Stimulated activated CD4-positive, alpha-beta T cell treated with anti-CD3 and anti-CD28 coated beads, Interleukin-1b, Interleukin-23, amount 100 ng/mL, for 1 hour (primary cell): ENCODE measurements around the gene SAP130.
"Not testable (repeated sequence)": the region's sequence is repeated elsewhere in the genome, so short reads cannot be mapped to it uniquely, and the experiment has no call there.

ENCODE experiments used
- DNase-seq, 2 donors: peaks; one replicate each; pipeline ENCODE4 v3.0.0-alpha.2; 2020; ENCODE audit warnings: low read depth in 2 of 2

SAP130 gene

GRCh38 chr2:127953128-127953718 is 74.6 kb downstream of the SAP130 start:
- DNase-seq: no peak

GRCh38 chr2:127951026-127951425 is 76.8 kb downstream of the SAP130 start:
- no peak for DNase-seq

GRCh38 chr2:127950264-127950663 is 77.6 kb downstream of the SAP130 start:
- no peak for DNase-seq

GRCh38 chr2:127945281-127945680 is 82.6 kb downstream of the SAP130 start:
- no peak for DNase-seq

GRCh38 chr2:127943186-127943585 is 84.7 kb downstream of the SAP130 start:
- no peak for DNase-seq

- no peak for DNase-seq
These were observed 85.9 kb downstream of the SAP130 start for GRCh38 chr2:127942002-127942401.

GRCh38 chr2:127941461-127941860 is 86.4 kb downstream of the SAP130 start:
- DNase-seq: no peak

GRCh38 chr2:127940641-127941040 is 87.2 kb downstream of the SAP130 start:
- no peak for DNase-seq

GRCh38 chr2:127935337-127935736 is 92.5 kb downstream of the SAP130 start:
- no peak for DNase-seq

- DNase-seq: no peak
These were observed 95.5 kb downstream of the SAP130 start for GRCh38 chr2:127932199-127932876.

- no peak for DNase-seq
These were observed 98.4 kb downstream of the SAP130 start for GRCh38 chr2:127929449-127929848.

- no peak for DNase-seq
These were observed 100.5 kb downstream of the SAP130 start for GRCh38 chr2:127927384-127927783.

- no peak for DNase-seq
These were observed 109.9 kb downstream of the SAP130 start for GRCh38 chr2:127917916-127918315.

GRCh38 chr2:127913808-127914457 is 113.9 kb downstream of the SAP130 start:
- DNase-seq: no peak

- no peak for DNase-seq
These were observed 116.1 kb downstream of the SAP130 start for GRCh38 chr2:127911737-127912136.

- DNase-seq: no peak
These were observed 117.4 kb downstream of the SAP130 start for GRCh38 chr2:127910415-127910814.

GRCh38 chr2:127909019-127909418 is 118.8 kb downstream of the SAP130 start:
- no peak for DNase-seq

GRCh38 chr2:127907733-127908400 is 120.0 kb downstream of the SAP130 start:
- not testable (repeated sequence) for DNase-seq

GRCh38 chr2:127906206-127906926 is 121.5 kb downstream of the SAP130 start:
- no peak for DNase-seq

- DNase-seq: no peak
These were observed 126.4 kb downstream of the SAP130 start for GRCh38 chr2:127901339-127902056.

- no peak for DNase-seq
These were observed 130.2 kb downstream of the SAP130 start for GRCh38 chr2:127897531-127898211.
